HG03565 (cell line): Measurements from ENCODE around the gene RFX8.
"Not testable (repeated sequence)": the region's sequence is repeated elsewhere in the genome, so short reads cannot be mapped to it uniquely, and the experiment has no call there.

Experiments
- ATAC-seq: cut with Tn5 transposase; IDR thresholded peaks from one replicate; pipeline ENCODE4 v1.9.1; 2021; ENCODE audit warnings: mild to moderate bottlenecking, moderate library complexity; ENCODE audit not compliant: unreplicated experiment

RFX8 gene

DNA sequence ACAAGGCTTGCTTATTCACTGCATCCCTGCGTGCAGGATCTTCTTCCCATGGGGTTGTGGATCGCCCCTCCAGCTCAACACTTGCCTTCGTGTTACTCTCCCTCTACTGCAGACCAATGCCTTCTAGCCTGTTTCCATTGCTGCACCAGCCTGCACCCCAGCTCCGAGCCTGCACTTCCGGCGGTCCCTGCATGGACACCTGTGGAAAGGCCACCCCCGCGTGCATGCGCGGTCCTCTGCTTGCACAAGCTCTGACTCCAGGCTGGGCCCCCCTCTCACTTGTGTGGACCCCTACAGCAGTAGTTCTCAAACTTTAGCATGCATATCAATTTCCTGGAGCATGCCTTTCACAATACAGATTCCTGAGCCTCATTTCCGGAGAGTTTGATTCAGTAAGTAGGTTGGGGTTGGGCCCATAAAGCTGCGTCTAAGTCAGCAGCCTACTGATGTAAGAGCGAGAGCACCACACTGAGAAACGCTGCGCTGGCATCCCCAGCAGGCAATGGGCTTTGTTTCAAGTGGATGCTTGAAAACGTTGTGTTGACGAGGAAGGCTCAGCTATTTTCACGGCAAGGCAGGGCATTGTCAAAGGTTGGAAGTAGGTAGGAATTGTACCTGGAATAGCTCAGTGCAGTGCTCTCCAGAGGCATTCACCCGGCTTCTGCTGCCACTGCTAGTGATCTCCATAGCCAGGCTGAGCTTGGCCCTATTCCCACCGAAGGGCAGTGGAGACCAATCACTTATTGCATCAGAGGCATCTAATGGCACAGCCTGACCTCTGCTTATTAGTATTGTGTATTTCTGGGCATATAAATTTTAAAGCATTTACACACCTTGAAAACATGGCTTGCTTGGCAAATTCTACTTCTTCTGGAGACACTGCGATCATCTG, 120.2 kb downstream of the RFX8 start:
- ATAC-seq: no peak

DNA sequence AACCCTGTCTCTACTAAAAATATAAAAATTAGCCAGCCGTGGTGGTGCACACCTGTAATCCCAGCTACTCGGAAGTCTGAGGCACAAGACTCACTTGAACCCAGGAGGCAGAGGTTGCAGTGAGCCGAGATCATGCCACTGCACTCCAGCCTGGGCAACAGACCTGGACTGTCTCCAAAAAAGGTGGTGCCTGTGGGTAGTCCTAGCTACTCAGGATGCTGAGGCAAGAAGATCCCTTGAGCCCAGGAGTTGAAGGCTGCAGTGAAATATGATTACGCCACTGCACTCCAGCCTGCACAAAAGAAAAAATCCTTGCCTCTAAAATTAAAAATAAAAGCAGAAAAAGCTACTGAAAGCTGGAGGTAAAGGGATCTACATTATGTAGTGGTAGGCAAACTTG, 122.3 kb downstream of the RFX8 start:
- not testable (repeated sequence) for ATAC-seq

DNA sequence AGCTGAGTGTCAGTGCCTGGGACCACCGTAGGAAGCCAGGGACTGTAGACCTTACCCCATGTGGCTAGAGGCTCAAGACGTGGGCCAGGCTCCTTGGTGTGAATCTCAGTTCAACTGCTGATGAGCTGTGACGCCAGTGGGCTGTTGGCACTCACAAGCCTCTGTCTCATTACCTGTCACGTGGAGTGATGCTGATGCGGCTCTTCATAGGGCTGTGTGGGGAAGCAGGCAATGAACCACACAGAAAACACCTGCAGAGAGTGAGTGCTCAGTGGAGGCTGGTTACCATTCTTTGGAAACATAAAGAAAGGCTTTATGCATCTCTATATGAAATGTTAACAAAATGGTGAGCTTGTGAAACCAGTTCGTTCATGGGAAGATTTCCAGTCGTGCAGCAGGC, 123.7 kb downstream of the RFX8 start:
- no peak for ATAC-seq

DNA sequence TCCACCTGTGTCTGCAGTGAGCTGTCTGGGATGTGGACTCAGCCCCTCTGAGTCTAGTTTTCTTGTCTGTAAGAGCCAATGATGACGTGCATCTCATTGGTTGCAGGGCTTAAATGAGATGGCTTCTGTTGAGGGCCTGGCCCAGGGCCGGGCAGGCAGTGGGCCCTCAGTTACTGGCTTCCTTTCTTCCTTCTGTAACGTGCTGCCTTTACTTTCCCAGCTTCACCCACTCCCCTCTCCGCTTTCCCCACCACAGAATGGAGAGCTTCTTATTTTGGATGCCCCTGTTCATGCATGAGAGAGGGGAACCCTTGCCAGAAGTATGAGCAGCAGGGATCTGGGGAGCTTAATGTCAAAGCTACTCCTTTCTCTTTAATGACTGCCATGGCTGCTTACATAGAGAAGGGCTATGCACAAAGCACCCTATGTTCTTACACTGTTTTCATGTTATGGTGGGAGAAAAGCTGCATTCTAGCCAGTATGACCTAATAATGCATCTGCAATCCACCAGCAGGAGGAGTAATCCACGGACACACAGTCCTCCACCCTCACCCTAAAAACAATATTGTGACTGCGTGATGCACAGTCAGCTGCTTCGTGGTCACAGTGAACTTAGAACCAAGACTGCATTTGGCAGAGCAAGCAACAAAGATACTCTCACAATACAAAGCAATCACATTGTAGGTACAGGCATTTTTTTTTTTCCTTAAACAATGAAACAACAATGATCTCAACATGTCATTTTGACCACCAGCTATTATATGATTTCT, 124.8 kb downstream of the RFX8 start:
- ATAC-seq: no peak

DNA sequence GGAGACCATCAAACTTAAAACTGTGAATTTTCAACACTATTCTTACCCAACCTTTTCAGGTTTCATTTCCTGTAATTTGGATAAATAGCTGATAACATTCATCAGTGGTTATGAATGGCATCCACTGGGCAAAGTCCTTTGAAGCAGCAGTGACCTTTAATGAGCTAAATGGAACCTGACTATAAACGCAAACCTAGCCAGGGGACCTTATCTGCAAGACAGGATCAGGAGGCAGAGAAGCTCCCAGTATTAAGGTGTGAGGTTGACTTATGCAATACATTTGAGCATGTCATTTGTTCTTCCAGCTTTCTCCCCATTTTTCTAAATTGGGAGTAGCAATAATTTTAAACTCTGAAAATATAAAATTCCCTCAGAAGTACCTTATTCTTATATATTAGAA, 126.0 kb downstream of the RFX8 start:
- no peak for ATAC-seq
